Kidney epithelial cell (primary cell): ENCODE measurements around the gene S1PR1. TPM values are rescaled to one million over a fixed set of nuclear protein-coding genes. Genes with fewer than 3 reads are reported as not detected.

Source experiments
- DNase-seq: peaks from one replicate; pipeline ENCODE4 v3.0.0-alpha.2; 2010; ENCODE audit warnings: low read depth
- H3K27me3 ChIP-seq: 2 replicates; pipeline ENCODE4 v1.6.0; 2011; ENCODE audit warnings: low read length; ENCODE audit not compliant: control insufficient read depth, insufficient read depth
- H3K36me3 ChIP-seq: 2 replicates; pipeline ENCODE4 v1.5.1; 2011; ENCODE audit warnings: low read length; ENCODE audit not compliant: control insufficient read depth, insufficient read depth
- H3K4me3 ChIP-seq: 2 replicates; pipeline ENCODE4 v1.5.1; 2011; ENCODE audit warnings: low read depth, mild to moderate bottlenecking, control low read depth, low read length
- CTCF ChIP-seq: IDR thresholded peaks from 2 replicates; pipeline ENCODE4 v1.5.1; 2011; ENCODE audit warnings: mild to moderate bottlenecking, moderate library complexity, low read length, control low read depth, inconsistent platforms; ENCODE audit not compliant: insufficient read depth, poor library complexity, severe bottlenecking
- total RNA-seq: library from RNA; depleted of rRNA; stranded (reverse); fragments of >200 nt; gene quantifications from 2 replicates; pipeline ENCODE4 v1.2.3, GENCODE V29; 2015

Gene S1PR1
- total RNA-seq, 1 donor from 2014 or later: 2.7 TPM

GRCh38 chr1:101242324-101243050 lies 5.7 kb downstream of the S1PR1 start:
- no peak for TF ChIP-seq CTCF
- no peak for DNase-seq
- H3K27me3 ChIP-seq: no peaks in the 10 kb centered on the region
- no peak overlapping the region for H3K4me3 ChIP-seq
- no peaks in the 10 kb centered on the region for H3K36me3 ChIP-seq

- no peaks in the 10 kb centered on the region for H3K36me3 ChIP-seq
- no peaks in the 10 kb centered on the region for H3K27me3 ChIP-seq
- no peak for TF ChIP-seq CTCF
- DNase-seq: no peak
- H3K4me3 ChIP-seq: no peak overlapping the region
Observed at GRCh38 chr1:101243751-101244150, 6.9 kb downstream of the S1PR1 start.

- no peak for TF ChIP-seq CTCF
- H3K36me3 ChIP-seq: no peaks in the 10 kb centered on the region
- no peak overlapping the region for H3K4me3 ChIP-seq
- DNase-seq: no peak
- H3K27me3 ChIP-seq: no peaks in the 10 kb centered on the region
Observed at GRCh38 chr1:101244842-101245241, 8.0 kb downstream of the S1PR1 start.

GRCh38 chr1:101245246-101245927 lies 8.6 kb downstream of the S1PR1 start:
- no peak for TF ChIP-seq CTCF
- no peak for DNase-seq
- no peaks in the 10 kb centered on the region for H3K27me3 ChIP-seq
- no peak overlapping the region for H3K4me3 ChIP-seq
- no peaks in the 10 kb centered on the region for H3K36me3 ChIP-seq

GRCh38 chr1:101247404-101248287 lies 10.8 kb downstream of the S1PR1 start:
- DNase-seq: no peak
- Histone ChIP-seq H3K27me3 (no peaks in the 10 kb centered on the region), H3K4me3 (no peak overlapping the region), H3K36me3 (no peaks in the 10 kb centered on the region)
- TF ChIP-seq CTCF: no peak
